ENCODE measurements around the gene CRABP1.

The CRABP1 gene

GRCh38 chr15:78319588-78319987, 20.6 kb upstream of the CRABP1 start:
- H3K9me3 ChIP-seq = no peaks in the 10 kb centered on the region
- no peaks in the 10 kb centered on the region for H3K4me1 ChIP-seq
- TF ChIP-seq, protein P1, sequence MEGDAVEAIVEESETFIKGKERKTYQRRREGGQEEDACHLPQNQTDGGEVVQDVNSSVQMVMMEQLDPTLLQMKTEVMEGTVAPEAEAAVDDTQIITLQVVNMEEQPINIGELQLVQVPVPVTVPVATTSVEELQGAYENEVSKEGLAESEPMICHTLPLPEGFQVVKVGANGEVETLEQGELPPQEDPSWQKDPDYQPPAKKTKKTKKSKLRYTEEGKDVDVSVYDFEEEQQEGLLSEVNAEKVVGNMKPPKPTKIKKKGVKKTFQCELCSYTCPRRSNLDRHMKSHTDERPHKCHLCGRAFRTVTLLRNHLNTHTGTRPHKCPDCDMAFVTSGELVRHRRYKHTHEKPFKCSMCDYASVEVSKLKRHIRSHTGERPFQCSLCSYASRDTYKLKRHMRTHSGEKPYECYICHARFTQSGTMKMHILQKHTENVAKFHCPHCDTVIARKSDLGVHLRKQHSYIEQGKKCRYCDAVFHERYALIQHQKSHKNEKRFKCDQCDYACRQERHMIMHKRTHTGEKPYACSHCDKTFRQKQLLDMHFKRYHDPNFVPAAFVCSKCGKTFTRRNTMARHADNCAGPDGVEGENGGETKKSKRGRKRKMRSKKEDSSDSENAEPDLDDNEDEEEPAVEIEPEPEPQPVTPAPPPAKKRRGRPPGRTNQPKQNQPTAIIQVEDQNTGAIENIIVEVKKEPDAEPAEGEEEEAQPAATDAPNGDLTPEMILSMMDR (IDR thresholded peaks at IDR 0.05) = no peak
- DNase-seq = no peak
- H3K4me3 ChIP-seq = no peak overlapping the region
- peaks cover 0 to 34% of the 10 kb centered on the region in 2 donors for H3K27me3 ChIP-seq
- H3K36me3 ChIP-seq = no peaks in the 10 kb centered on the region
- intact Hi-C loops (cut with DNase I; ENCODE audit: low total_unique reads) = loop anchor here (10.0 kb wide), 1 partner anchor 95 kb away; no protein-coding TSS in a partner anchor
- no peak overlapping the region for H3K27ac ChIP-seq

GRCh38 chr15:78320183-78320582, 20.0 kb upstream of the CRABP1 start:
- H3K27ac ChIP-seq = no peak overlapping the region
- DNase-seq = no peak
- no peaks in the 10 kb centered on the region for H3K4me1 ChIP-seq
- no peak overlapping the region for H3K4me3 ChIP-seq
- H3K27me3 ChIP-seq = peaks cover 0 to 34% of the 10 kb centered on the region in 2 donors
- intact Hi-C loops (cut with DNase I; ENCODE audit: low total_unique reads) = no loop called here
- H3K36me3 ChIP-seq = no peaks in the 10 kb centered on the region
- H3K9me3 ChIP-seq = no peaks in the 10 kb centered on the region
- TF ChIP-seq, protein P1 (IDR thresholded peaks at IDR 0.05) = no peak

DNA sequence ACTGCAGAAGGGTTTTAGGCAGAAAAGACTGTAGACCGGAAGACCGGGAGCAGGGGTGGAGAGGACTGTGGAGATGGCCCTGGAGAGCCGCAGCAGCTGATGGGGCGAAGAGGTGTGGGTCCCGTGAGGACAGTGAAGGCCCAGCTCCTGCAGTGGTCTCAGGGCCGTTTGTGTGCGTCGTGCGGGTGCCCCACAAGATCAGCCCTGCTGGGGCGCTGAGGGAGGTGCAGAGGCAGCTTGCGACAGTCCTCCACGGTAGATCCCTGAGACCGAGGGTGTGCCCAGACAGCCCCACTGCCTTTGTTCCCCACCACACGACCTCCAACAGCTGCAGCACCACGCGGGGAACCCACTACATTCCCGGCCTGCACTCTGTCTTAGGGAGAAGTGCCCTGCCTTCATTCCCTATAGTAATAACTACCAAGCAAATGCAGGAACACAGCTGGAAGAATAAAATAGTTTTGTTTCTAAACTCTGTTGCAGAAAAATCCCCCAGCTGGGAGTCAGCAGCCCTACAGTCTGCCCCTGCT, 19.0 kb upstream of the CRABP1 start:
- no peak for DNase-seq
- Histone ChIP-seq H3K4me1 (no peaks in the 10 kb centered on the region), H3K4me3 (no peak overlapping the region), H3K9me3 (no peaks in the 10 kb centered on the region), H3K27ac (no peak overlapping the region), H3K27me3 (peaks cover 0 to 26% of the 10 kb centered on the region in 2 donors), H3K36me3 (no peaks in the 10 kb centered on the region)
- TF ChIP-seq, protein P1 (IDR thresholded peaks at IDR 0.05) = no peak
- intact Hi-C loops (cut with DNase I; ENCODE audit: low total_unique reads) = no loop called here

- no peak for DNase-seq
- no peak overlapping the region for H3K27ac ChIP-seq
- H3K36me3 ChIP-seq = no peaks in the 10 kb centered on the region
- TF ChIP-seq, protein P1 (IDR thresholded peaks at IDR 0.05) = no peak
- H3K9me3 ChIP-seq = no peaks in the 10 kb centered on the region
- intact Hi-C loops (cut with DNase I; ENCODE audit: low total_unique reads) = no loop called here
- no peaks in the 10 kb centered on the region for H3K4me1 ChIP-seq
- peaks cover 0 to 21% of the 10 kb centered on the region in 2 donors for H3K27me3 ChIP-seq
- H3K4me3 ChIP-seq = no peak overlapping the region
Measured at GRCh38 chr15:78321786-78322185, 18.4 kb upstream of the CRABP1 start.

DNA sequence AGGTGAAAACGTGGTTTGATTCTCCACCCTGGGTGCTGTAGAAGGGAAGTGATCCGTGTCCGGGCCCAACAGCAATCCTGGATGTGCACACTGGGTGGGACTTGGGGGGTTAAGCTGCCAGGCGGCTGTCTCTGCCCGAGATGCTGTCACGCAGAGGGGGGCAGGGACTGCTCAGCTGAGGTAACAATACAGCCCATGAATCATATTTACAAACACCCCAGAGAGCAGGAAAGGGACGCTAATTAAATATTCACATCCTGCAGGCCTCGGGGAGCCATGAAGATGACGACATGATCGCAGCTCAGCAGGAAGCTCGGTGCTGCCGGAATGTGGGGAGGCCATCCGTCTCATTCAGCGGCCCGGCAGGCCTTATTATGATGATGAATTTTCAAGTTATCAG, 17.9 kb upstream of the CRABP1 start:
- TF ChIP-seq, protein P1 (IDR thresholded peaks at IDR 0.05) = no peak
- Histone ChIP-seq H3K4me1 (no peaks in the 10 kb centered on the region), H3K4me3 (no peak overlapping the region), H3K27me3 (peaks cover 0 to 21% of the 10 kb centered on the region in 2 donors), H3K9me3 (no peaks in the 10 kb centered on the region), H3K27ac (no peak overlapping the region), H3K36me3 (no peaks in the 10 kb centered on the region)
- intact Hi-C loops (cut with DNase I; ENCODE audit: low total_unique reads) = no loop called here
- no peak for DNase-seq
